ENCODE data around the gene RTN4RL1.

Gene RTN4RL1

DNA sequence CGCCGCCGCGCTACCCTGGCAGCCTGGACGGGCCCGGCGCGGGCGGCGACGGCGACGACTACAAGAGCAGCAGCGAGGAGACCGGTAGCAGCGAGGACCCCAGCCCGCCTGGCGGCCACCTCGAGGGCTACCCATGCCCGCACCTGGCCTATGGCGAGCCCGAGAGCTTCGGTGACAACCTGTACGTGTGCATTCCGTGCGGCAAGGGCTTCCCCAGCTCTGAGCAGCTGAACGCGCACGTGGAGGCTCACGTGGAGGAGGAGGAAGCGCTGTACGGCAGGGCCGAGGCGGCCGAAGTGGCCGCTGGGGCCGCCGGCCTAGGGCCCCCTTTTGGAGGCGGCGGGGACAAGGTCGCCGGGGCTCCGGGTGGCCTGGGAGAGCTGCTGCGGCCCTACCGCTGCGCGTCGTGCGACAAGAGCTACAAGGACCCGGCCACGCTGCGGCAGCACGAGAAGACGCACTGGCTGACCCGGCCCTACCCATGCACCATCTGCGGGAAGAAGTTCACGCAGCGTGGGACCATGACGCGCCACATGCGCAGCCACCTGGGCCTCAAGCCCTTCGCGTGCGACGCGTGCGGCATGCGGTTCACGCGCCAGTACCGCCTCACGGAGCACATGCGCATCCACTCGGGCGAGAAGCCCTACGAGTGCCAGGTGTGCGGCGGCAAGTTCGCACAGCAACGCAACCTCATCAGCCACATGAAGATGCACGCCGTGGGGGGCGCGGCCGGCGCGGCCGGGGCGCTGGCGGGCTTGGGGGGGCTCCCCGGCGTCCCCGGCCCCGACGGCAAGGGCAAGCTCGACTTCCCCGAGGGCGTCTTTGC is 32.8 kb upstream of the RTN4RL1 start:
- no peak for DNase-seq (ENCODE audit: low read depth, low spot score)
- TF ChIP-seq CTCF (IDR thresholded peaks at IDR 0.05; ENCODE audit: insufficient read depth, low read length, missing control alignments), result no peak
- POLR2A ChIA-PET, result interaction anchor here (0.6 to 5.1 kb wide), 10 partner anchors 10 to 187 kb away, joined by 3 to 59 read pairs (median 10); no protein-coding TSS in a partner anchor
- CTCF ChIA-PET, result interaction anchor here (0.6 to 8.5 kb wide), 24 partner anchors 8 to 278 kb away, joined by 3 to 348 read pairs (median 8); partner anchors contain the start of gene TSR1
- H3K4me3 ChIP-seq (ENCODE audit: low read depth, low read length), result peak overlapping the region; percentile 66

GRCh38 chr17:2057175-2057759 is 32.1 kb upstream of the RTN4RL1 start:
- TF ChIP-seq CTCF (IDR thresholded peaks at IDR 0.05; ENCODE audit: insufficient read depth, low read length, missing control alignments), result no peak
- POLR2A ChIA-PET, result interaction anchor here (0.7 to 5.1 kb wide), 7 partner anchors 11 to 247 kb away, joined by 3 to 59 read pairs (median 12); partner anchors contain the start of gene SRR
- DNase-seq (ENCODE audit: low read depth, low spot score), result no peak
- CTCF ChIA-PET, result interaction anchor here (0.6 to 8.5 kb wide), 15 partner anchors 9 to 225 kb away, joined by 3 to 348 read pairs (median 17); no protein-coding TSS in a partner anchor
- peak overlapping the region; percentile 66 for H3K4me3 ChIP-seq (ENCODE audit: low read depth, low read length)

DNA sequence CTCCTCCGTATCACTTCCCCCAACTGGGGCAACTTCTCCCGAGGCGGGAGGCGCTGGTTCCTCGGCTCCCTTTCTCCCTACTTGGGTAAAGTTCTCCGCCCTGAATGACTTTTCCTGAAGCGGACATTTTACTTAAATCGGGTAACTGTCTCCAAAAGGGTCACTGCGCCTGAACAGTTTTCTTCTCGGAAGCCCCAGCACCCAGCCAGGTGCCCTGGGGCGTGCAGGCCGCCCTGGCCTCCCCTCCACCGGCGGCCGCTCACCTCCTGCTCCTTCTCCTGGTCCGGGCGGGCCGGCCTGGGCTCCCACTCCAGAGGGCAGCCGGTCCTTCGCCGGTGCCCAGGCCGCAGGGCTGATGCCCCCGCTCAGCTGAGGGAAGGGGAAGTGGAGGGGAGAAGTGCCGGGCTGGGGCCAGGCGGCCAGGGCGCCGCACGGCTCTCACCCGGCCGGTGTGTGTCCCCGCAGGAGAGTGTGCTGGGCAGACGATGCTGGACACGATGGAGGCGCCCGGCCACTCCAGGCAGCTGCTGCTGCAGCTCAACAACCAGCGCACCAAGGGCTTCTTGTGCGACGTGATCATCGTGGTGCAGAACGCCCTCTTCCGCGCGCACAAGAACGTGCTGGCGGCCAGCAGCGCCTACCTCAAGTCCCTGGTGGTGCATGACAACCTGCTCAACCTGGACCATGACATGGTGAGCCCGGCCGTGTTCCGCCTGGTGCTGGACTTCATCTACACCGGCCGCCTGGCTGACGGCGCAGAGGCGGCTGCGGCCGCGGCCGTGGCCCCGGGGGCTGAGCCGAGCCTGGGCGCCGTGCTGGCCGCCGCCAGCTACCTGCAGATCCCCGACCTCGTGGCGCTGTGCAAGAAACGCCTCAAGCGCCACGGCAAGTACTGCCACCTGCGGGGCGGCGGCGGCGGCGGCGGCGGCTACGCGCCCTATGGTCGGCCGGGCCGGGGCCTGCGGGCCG is 31.4 kb upstream of the RTN4RL1 start:
- H3K4me3 ChIP-seq (ENCODE audit: low read depth, low read length), result peak overlapping the region; percentile 66
- no peak for DNase-seq (ENCODE audit: low read depth, low spot score)
- TF ChIP-seq CTCF (IDR thresholded peaks at IDR 0.05; ENCODE audit: insufficient read depth, low read length, missing control alignments), result peak; percentile 5
- ChIA-PET POLR2A (interaction anchor here (0.7 to 5.1 kb wide), 15 partner anchors 8 to 326 kb away, joined by 3 to 59 read pairs (median 6); partner anchors contain the start of gene SRR), CTCF (interaction anchor here (0.6 to 8.5 kb wide), 22 partner anchors 10 to 305 kb away, joined by 3 to 348 read pairs (median 8); partner anchors contain the start of gene TSR1)

DNA sequence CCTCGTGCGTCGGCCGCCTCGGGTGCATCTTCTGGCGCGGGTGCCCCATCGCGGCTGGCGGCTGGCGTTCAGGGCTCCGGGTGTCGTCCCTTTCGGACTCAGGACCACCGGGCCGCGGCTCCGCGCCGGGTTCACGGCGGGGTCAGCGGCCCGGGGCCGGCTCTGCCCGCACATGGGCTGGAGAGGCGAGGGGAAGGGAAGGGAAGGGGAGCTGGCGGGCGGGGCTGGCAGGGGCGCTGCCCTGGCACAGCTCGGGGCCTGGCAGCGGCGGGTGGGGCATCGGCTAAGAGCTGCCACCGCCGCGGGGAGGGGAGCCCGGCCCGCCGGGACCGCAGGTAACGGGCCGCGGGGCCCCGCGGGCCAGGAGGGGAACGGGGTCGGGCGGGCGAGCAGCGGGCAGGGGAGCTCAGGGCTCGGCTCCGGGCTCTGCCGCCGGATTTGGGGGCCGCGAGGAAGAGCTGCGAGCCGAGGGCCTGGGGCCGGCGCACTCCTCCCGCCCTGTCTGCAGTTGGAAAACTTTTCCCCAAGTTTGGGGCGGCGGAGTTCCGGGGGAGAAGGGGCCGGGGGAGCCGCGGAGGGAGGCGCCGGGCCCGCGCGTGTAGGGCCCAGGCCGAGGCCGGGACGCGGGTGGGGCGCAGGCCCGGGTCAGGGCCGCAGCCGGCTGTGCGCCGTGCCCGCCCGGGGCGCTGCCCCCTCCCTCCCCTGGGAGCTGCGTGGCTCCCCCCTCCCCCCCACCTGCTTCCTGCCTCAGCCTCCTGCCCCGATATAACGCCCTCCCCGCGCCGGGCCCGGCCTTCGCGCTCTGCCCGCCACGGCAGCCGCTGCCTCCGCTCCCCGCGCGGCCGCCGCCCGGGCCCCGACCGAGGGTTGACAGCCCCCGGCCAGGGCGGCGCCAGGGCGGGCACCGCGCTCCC is 30.4 kb upstream of the RTN4RL1 start:
- POLR2A ChIA-PET, result interaction anchor here (0.6 to 5.1 kb wide), 27 partner anchors 9 to 350 kb away, joined by 3 to 59 read pairs (median 4); partner anchors contain the start of genes SMG6 and SRR
- DNase-seq (ENCODE audit: low read depth, low spot score), result no peak

More for the DNA sequence above, 30.4 kb upstream of the RTN4RL1 start:
- peak overlapping the region; percentile 66 for H3K4me3 ChIP-seq (ENCODE audit: low read depth, low read length)
- CTCF ChIA-PET, result interaction anchor here (0.6 to 8.5 kb wide), 39 partner anchors 11 to 315 kb away, joined by 3 to 348 read pairs (median 5); partner anchors contain the start of gene TSR1
- no peak for TF ChIP-seq CTCF (IDR thresholded peaks at IDR 0.05; ENCODE audit: insufficient read depth, low read length, missing control alignments)

Measured in AG04449 (cell line).